Upper lobe of right lung (tissue), 1 donor: ENCODE measurements around the gene FGGY. TPM values are rescaled to one million over a fixed set of nuclear protein-coding genes. Genes with fewer than 3 reads are reported as not detected.
A peak's percentile ranks its signal among the peaks of the same experiment; 100 is the strongest.

ENCODE experiments used
- ATAC-seq: fragments of 200-7000 bp; cut with Tn5 transposase; one replicate; pipeline ENCODE4 v1.9.1; 2020; ENCODE audit warnings: mild to moderate bottlenecking, moderate library complexity
- DNase-seq: peaks from one replicate; pipeline ENCODE4 v3.0.0-alpha.2; 2020
- H3K27ac ChIP-seq: fragments of 200-600 bp; one replicate; pipeline ENCODE4 v1.8.0; 2022
- H3K27me3 ChIP-seq: fragments of 200-600 bp; one replicate; pipeline ENCODE4 v1.8.0; 2022; ENCODE audit warnings: mild to moderate bottlenecking
- H3K36me3 ChIP-seq: fragments of 200-600 bp; one replicate; pipeline ENCODE4 v1.8.0; 2022
- H3K4me1 ChIP-seq: fragments of 200-600 bp; one replicate; pipeline ENCODE4 v1.8.0; 2022
- H3K4me3 ChIP-seq: fragments of 200-600 bp; one replicate; pipeline ENCODE4 v1.8.0; 2022; ENCODE audit warnings: mild to moderate bottlenecking
- H3K9me3 ChIP-seq: fragments of 200-600 bp; one replicate; pipeline ENCODE4 v1.8.0; 2022
- intact Hi-C: fragments of 100-400 bp; cut with DNase I; formaldehyde crosslinking; loops from one replicate; pipeline ENCODE4 v1.11.0; 2022
- total RNA-seq: library from RNA; stranded (reverse); fragmentation: NEBNext Ultra II Directional; extraction: Animal tissue kit (Norgen Biotek cat#: 25700); gene quantifications from one replicate; pipeline ENCODE4 v1.2.1, GENCODE V29; 2021
- TF ChIP-seq, protein P1 (sequence below): fragments of 200-600 bp; IDR thresholded peaks from one replicate; pipeline ENCODE4 v1.8.0; 2022; ENCODE audit warnings: antibody characterized with exemption
- donor health status: DM: no; HTN: yes; CAD: no; lungs with severe emphysema.

FGGY gene
- total RNA-seq, 1 donor from 2014 or later: 39.2 TPM

DNA sequence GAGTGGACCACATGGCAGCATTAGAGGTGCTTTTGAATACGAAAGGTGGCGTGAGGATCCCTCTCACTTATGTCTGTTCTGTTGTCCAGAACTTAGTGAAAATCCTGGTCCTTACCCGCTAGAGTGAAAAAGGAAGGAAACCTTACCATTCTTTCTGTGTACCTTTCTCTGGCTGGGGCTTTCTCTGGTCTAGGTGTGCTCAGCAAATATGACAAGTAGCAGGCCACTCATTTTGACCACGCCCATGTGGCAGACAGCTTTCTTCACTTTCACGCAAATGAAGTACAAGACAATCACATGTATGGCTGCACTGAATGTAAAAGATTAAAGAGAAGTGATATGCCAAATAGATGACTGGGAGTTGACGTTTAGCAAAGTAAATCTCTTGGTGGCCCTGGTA, 131.9 kb downstream of the FGGY start:
- intact Hi-C loops: no loop called here
- H3K27me3 ChIP-seq: no peaks in the 10 kb centered on the region

DNA sequence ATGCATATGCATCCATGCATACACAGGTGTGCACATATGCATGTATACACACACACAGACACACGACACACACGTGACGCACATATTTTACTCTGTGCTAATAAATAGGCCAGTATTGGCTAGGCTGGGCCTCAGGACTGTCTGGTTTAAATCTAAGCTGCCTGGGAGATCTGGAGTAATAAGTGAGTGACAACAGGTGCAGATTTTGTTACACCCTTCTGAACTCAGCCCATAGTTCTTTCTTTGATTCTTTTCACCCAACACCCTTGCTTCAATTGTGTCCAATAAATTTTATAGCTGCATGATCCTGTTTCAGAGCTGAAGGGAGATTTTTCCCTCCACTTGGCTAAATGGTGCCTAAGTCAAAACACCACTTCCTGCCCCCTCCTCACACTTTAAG, 132.8 kb downstream of the FGGY start:
- H3K36me3 ChIP-seq: no peaks in the 10 kb centered on the region
- TF ChIP-seq, protein P1, sequence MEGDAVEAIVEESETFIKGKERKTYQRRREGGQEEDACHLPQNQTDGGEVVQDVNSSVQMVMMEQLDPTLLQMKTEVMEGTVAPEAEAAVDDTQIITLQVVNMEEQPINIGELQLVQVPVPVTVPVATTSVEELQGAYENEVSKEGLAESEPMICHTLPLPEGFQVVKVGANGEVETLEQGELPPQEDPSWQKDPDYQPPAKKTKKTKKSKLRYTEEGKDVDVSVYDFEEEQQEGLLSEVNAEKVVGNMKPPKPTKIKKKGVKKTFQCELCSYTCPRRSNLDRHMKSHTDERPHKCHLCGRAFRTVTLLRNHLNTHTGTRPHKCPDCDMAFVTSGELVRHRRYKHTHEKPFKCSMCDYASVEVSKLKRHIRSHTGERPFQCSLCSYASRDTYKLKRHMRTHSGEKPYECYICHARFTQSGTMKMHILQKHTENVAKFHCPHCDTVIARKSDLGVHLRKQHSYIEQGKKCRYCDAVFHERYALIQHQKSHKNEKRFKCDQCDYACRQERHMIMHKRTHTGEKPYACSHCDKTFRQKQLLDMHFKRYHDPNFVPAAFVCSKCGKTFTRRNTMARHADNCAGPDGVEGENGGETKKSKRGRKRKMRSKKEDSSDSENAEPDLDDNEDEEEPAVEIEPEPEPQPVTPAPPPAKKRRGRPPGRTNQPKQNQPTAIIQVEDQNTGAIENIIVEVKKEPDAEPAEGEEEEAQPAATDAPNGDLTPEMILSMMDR: no peak
- no peak overlapping the region for H3K4me3 ChIP-seq
- peaks cover 18% of the 10 kb centered on the region for H3K4me1 ChIP-seq
- no peak overlapping the region for H3K27ac ChIP-seq
- ATAC-seq (no peak), DNase-seq (no peak)
- H3K9me3 ChIP-seq: no peaks in the 10 kb centered on the region
- intact Hi-C loops: no loop called here
- no peaks in the 10 kb centered on the region for H3K27me3 ChIP-seq

More for the DNA sequence above, 131.9 kb downstream of the FGGY start:
- H3K27ac ChIP-seq: no peak overlapping the region
- peaks cover 14% of the 10 kb centered on the region for H3K4me1 ChIP-seq
- no peak for DNase-seq
- H3K4me3 ChIP-seq: no peak overlapping the region
- H3K9me3 ChIP-seq: no peaks in the 10 kb centered on the region
- H3K36me3 ChIP-seq: no peaks in the 10 kb centered on the region
- ATAC-seq: no peak
- TF ChIP-seq, protein P1: no peak

DNA sequence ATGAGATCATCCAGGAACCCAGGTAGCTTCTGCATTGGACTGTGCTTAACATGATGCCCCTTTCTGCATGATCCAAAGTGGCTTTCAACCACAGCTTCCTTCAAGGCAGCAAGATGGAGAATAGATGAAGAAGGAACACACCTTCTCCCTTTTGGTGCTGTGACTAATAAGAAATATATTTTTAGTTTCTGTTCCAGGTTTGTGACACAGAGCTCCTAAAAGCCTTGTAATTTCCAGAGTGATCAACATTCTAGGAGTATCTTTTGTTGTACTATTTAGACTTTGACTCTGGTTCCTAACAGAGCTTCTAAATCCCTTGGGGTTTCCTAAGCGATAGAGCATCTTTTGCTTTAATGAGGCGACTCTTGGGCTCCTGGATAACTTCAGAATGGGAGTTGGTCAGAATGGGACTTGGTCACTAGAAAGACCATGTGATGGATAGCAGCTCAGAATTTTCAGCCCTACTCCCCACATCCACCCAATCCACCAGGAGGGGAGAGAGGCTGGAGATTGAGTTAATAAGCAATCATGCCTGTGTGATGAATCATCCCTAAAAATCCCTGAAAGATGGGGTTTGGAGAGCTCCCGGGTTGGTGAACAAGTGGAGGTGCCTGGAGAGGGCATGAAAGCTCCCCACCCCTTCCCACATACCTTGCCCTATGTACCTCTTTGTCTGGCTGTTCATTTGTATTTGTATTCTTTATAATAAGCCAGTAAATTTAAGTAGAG, 134.8 kb downstream of the FGGY start:
- no peak for ATAC-seq
- intact Hi-C loops: no loop called here

DNA sequence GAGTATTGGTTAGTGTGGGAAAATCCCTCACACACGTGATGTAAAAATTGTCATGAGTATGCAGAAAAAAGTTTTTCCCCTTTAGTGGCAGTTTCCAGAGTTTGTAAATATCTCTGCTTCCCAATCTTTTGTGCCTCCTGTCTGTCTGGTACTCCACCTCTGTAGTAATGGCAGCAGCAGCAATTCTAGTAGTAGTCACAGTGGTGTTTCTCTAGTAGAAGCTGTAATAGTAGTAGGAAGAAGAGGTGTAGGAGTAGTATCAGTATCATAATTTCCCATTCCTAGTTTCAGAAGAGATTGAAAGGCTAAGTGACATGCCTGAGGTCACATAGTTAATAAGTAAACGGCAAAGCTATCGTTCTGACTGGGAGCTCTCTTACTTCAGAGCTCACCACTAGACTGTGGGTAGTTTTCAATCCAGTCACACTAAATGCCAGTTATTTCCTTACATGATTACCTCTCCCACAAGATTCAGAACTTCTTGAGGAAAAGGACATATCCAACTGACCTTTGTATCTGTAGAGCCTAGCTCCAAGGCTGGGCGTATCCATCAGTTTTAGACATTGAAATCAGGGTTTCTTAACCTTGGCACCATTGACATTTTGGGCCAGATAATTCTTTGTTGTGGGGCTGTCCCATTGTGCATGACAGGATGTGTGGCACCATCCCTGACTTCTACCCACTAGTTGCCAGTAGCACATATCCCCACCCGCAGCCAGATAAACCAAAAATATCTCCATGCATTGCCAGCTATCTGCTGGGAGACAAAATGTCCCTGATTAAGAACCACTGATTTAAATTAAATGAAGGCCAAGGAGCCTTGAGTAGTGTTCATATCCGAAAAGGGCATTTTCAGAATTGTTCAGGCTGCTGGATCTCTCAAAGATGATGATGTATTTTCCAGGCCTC, 135.9 kb downstream of the FGGY start:
- DNase-seq (no peak), ATAC-seq (peak; percentile 39)
- H3K27ac ChIP-seq: no peak overlapping the region
- no peaks in the 10 kb centered on the region for H3K9me3 ChIP-seq
- TF ChIP-seq, protein P1: no peak
- intact Hi-C loops: no loop called here
- no peaks in the 10 kb centered on the region for H3K36me3 ChIP-seq
- H3K27me3 ChIP-seq: no peaks in the 10 kb centered on the region
- H3K4me1 ChIP-seq: peaks cover 18% of the 10 kb centered on the region
- H3K4me3 ChIP-seq: no peak overlapping the region

More for the DNA sequence above, 134.8 kb downstream of the FGGY start:
- H3K4me3 ChIP-seq: no peak overlapping the region
- peaks cover 18% of the 10 kb centered on the region for H3K4me1 ChIP-seq
- H3K9me3 ChIP-seq: no peaks in the 10 kb centered on the region
- DNase-seq: no peak
- H3K27me3 ChIP-seq: no peaks in the 10 kb centered on the region
- H3K27ac ChIP-seq: no peak overlapping the region
- TF ChIP-seq, protein P1: no peak
- H3K36me3 ChIP-seq: no peaks in the 10 kb centered on the region

DNA sequence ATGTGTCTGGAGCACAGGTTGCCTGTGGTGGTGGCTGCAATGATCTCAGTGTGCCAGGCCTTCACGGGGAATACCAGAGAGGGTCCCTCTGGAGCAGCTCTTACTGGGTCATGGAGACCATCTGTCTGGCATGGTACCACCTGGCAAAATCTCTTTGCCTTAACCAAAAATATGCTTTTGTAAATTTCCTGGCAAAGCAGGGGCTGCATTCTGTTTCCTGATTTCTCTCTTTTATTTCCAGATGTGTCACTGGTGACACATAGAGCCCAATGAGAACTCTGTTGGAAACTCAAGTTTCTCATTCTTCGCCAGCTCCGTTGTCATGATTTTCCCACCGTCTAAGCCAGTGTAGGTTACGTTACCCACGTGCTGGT, 136.5 kb downstream of the FGGY start:
- H3K4me1 ChIP-seq: peaks cover 21% of the 10 kb centered on the region
- no peaks in the 10 kb centered on the region for H3K27me3 ChIP-seq
- intact Hi-C loops: no loop called here
- no peaks in the 10 kb centered on the region for H3K36me3 ChIP-seq
- H3K4me3 ChIP-seq: no peak overlapping the region
- no peak for DNase-seq
- TF ChIP-seq, protein P1: no peak
- no peak overlapping the region for H3K27ac ChIP-seq
- ATAC-seq: no peak
- no peaks in the 10 kb centered on the region for H3K9me3 ChIP-seq
